Activated T-cell treated with anti-CD3 and anti-CD28 coated beads for 4 hours (primary cell): ENCODE measurements around the gene CTRL.

Experiments
- DNase-seq: peaks from one replicate; pipeline ENCODE4 v3.0.0-alpha.2; 2020

CTRL gene

DNA sequence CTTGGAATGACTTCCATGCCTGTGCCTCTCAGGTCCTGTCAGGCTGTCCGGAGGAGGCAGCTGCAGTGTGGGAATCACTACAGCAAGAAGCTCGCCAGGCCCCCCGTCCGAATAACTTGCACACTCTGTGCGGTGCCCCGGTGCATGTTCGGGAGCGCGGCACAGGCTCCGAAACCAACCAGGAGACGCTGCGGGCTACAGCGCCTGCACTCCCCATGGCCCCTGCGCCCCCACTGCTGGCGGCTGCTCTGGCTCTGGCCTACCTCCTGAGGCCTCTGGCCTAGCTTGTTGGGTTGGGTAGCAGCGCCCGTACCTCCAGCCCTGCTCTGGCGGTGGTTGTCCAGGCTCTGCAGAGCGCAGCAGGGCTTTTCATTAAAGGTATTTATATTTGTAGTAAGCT, 45.7 kb downstream of the CTRL start:
- DNase-seq = no peak

DNA sequence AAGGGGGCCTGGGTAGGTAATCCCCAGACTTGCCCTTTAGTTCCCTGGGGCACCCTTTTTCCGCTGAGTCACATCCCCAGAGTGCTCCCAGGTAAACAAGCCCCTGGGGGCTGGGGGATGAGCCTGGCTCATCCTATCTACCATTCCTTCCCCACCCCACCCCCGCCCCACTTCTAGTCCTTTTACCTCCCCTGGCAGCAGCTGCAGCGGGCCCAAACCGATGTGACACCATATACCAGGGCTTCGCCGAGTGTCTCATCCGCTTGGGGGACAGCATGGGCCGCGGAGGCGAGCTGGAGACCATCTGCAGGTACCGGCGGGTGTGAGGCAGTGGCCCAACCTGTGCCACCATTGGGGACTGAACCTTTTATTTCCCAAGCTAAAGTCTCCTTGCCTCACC, 46.1 kb downstream of the CTRL start:
- DNase-seq = no peak

DNA sequence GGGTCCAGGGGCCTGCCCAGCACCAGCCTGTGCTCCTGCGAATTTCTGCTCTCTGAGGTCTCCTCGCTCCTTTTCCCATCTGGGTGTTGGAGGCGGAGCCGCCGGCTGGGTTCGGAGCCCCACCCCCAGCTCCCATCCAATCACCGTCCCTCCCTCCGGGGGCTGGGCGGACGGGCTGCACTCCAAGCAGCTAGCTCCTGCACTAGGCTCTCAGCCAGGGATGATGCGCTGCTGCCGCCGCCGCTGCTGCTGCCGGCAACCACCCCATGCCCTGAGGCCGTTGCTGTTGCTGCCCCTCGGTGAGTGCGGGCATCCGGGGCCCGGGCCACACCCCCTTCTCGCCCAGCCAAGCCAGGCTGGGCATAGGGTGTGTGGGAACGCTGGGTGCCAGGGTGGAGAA, 47.0 kb downstream of the CTRL start, which contains the start of gene NRN1L:
TSS of gene NRN1L (plus strand) at position 202 of the 400 bp plus-strand sequence. CDS start at position 221, 19 bp downstream.
- DNase-seq = no peak

DNA sequence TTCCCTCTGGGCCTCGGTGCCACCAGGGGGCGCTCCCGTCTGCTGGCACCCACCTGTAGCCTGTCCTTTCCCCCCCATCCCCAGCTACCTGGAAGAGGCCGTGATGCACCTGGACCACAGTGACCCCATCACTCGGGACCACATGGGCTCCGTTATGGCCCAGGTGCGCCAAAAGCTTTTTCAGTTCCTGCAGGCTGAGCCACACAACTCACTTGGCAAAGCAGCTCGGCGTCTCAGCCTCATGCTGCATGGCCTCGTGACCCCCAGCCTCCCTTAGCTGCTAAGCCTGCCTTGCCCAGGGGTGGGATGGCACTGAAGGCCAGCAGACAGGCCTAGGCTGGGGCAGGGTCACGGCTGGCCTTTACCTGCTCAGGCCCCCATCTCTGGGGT, 47.8 kb downstream of the CTRL start:
- peak; percentile 63 for DNase-seq

DNA sequence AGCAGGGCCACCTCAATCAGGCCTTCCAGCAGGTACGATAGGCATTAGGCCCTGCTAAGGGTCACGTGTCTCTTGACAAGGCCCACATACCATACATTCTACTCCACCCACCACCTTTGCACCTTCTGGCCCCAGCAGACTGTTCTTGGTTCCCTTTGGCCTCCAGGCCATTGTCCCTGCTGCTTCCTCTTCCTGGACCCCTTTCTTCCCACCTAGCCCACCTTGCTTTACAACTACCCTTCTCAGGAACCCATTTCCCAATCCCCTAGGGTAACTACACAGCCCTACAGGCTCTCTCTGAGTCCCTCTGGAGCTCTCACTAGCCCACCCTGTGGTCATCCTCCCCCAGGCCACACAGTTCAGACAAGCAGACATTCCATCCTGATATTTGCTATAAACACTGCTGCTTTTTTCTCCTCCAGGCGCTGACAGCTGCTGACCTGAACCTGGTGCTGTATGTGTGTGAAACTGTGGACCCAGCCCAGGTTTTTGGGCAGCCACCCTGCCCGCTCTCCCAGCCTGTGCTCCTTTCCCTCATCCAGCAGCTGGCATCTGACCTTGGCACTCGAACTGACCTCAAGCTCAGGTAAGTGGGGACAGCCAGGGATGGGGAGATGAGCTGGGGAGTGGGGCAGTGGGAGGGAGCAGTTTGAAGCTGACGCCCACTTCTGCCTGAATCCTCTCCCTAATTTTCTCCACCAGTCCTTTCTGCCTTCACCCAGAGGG, 48.4 kb downstream of the CTRL start:
- no peak for DNase-seq

- no peak for DNase-seq
Observed at GRCh38 chr16:67882374-67883145, 49.1 kb downstream of the CTRL start.

GRCh38 chr16:67881621-67882161, 50.0 kb downstream of the CTRL start:
- no peak for DNase-seq

DNA sequence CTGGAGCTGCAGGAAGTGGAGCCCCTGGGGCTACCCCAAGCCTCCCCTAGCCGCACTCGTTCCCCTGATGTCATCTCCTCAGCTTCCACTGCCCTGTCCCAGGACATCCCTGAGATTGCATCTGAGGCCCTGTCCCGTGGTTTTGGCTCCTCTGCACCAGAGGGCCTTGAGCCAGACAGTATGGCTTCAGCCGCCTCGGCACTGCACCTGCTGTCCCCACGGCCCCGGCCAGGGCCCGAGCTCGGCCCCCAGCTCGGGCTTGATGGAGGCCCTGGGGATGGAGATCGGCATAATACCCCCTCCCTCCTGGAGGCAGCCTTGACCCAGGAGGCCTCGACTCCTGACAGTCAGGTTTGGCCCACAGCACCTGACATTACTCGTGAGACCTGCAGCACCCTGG, 51.1 kb downstream of the CTRL start:
- no peak for DNase-seq

DNA sequence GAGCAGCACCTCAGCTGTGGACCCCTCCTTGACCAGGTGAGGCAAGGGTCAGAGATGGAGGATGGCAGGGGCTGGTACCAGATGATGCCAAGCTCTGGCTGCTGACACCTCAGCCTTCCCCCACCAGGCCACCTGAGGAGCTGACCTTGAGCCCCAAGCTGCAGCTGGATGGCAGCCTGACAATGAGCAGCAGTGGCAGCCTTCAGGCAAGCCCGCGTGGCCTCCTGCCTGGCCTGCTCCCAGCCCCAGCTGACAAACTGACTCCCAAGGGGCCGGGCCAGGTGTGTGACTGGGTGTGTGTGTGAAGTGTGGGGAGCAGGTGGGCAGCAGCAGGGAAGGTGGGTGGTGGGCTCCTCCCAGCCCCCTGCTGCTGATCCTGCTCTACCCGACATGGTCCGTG, 51.7 kb downstream of the CTRL start:
- no peak for DNase-seq
